ENCODE results near the gene ABCC12. TPM values are rescaled to one million over a fixed set of nuclear protein-coding genes. Genes with fewer than 3 reads are reported as not detected.
"Not testable (repeated sequence)": the region's sequence is repeated elsewhere in the genome, so short reads cannot be mapped to it uniquely, and the experiment has no call there.

ABCC12 gene
- total and polyA plus RNA-seq, 2 donors (not counting 3 experiments of a cell fraction or from before 2014, with no cell fraction given) = not detected

- FAIRE-seq = no peak
- CTCF ChIA-PET = interaction anchor here (4.7 kb wide), 1 partner anchor 18 kb away, joined by 19 read pairs; no protein-coding TSS in a partner anchor
These were observed 27.3 kb upstream of the ABCC12 start for GRCh38 chr16:48182979-48183537.

GRCh38 chr16:48181746-48182520 is 26.1 kb upstream of the ABCC12 start:
- H3K9ac ChIP-seq (replicated peaks; ENCODE audit: extremely low read depth, insufficient read depth, low read length); intact Hi-C loops (cut with micrococcal nuclease); H3K79me2 ChIP-seq (ENCODE audit: control insufficient read depth, insufficient read depth, low read length); dilution Hi-C loops (cut with MboI; ENCODE audit: extremely low pct_ligation_motif_present, low sequenced_read_pairs); H3K27ac ChIP-seq (ENCODE audit: insufficient read depth, low read depth, low read length); H3K4me3 ChIP-seq (replicated peaks in 1 of 3; ENCODE audit: insufficient read depth in 1 of 3, low read depth in 1 of 3, low read length in 3 of 3); H3K4me1 ChIP-seq (ENCODE audit: control insufficient read depth, extremely low read depth, insufficient read depth, low read length); DNase-seq (ENCODE audit: low read depth, low spot score); H3K9me3 ChIP-seq (replicated peaks; ENCODE audit: control insufficient read depth, insufficient read depth, low read length); H3K36me3 ChIP-seq (ENCODE audit: control insufficient read depth in 2 of 2, extremely low read depth in 1 of 2, insufficient read depth in 2 of 2, low read length in 2 of 2); H3K4me2 ChIP-seq (ENCODE audit: insufficient read depth, low read length); BruUV-seq (replicated peaks); H2AFZ ChIP-seq (ENCODE audit: low read depth, low read length); H3K27me3 ChIP-seq (ENCODE audit: control insufficient read depth in 2 of 2, insufficient read depth in 2 of 2, low read length in 2 of 2); H3K9me1 ChIP-seq (replicated peaks; ENCODE audit: control insufficient read depth, extremely low read depth, insufficient read depth, low read length); FAIRE-seq; H4K20me1 ChIP-seq (replicated peaks; ENCODE audit: control insufficient read depth, extremely low read depth, insufficient read depth, low read length): not testable (repeated sequence)
- ChIA-PET CTCF (interaction anchor here (4.7 kb wide), 1 partner anchor 17 kb away, joined by 19 read pairs; no protein-coding TSS in a partner anchor), POLR2A (interaction anchor here (0.7 kb wide), 1 partner anchor 17 kb away, joined by 3 read pairs; no protein-coding TSS in a partner anchor)

More at GRCh38 chr16:48182979-48183537, 27.3 kb upstream of the ABCC12 start:
- Histone ChIP-seq H3K4me3 (replicated peaks in 1 of 3; ENCODE audit: insufficient read depth in 1 of 3, low read depth in 1 of 3, low read length in 3 of 3) (no peak overlapping the region), H3K36me3 (ENCODE audit: control insufficient read depth in 2 of 2, extremely low read depth in 1 of 2, insufficient read depth in 2 of 2, low read length in 2 of 2) (no peaks in the 10 kb centered on the region), H3K27me3 (ENCODE audit: control insufficient read depth in 2 of 2, insufficient read depth in 2 of 2, low read length in 2 of 2) (no peaks in the 10 kb centered on the region), H3K4me1 (ENCODE audit: control insufficient read depth, extremely low read depth, insufficient read depth, low read length) (no peaks in the 10 kb centered on the region), H3K9me1 (replicated peaks; ENCODE audit: control insufficient read depth, extremely low read depth, insufficient read depth, low read length) (no peaks in the 10 kb centered on the region), H3K4me2 (ENCODE audit: insufficient read depth, low read length) (no peak overlapping the region), H3K27ac (ENCODE audit: insufficient read depth, low read depth, low read length) (no peak overlapping the region), H4K20me1 (replicated peaks; ENCODE audit: control insufficient read depth, extremely low read depth, insufficient read depth, low read length) (no peaks in the 10 kb centered on the region), H3K9me3 (replicated peaks; ENCODE audit: control insufficient read depth, insufficient read depth, low read length) (no peaks in the 10 kb centered on the region), H3K79me2 (ENCODE audit: control insufficient read depth, insufficient read depth, low read length) (no peaks in the 10 kb centered on the region), H3K9ac (replicated peaks; ENCODE audit: extremely low read depth, insufficient read depth, low read length) (no peak overlapping the region), H2AFZ (ENCODE audit: low read depth, low read length) (no peak overlapping the region)
- no peak for TF ChIP-seq JUN (IDR thresholded peaks at IDR 0.05; ENCODE audit: borderline replicate concordance, insufficient read depth, insufficient read length, low read depth)
- no peak for TF ChIP-seq GATA2 (IDR thresholded peaks at IDR 0.05; ENCODE audit: insufficient read depth, insufficient read length, low read depth, low read length)
- TF ChIP-seq POLR2AphosphoS5 (IDR thresholded peaks at IDR 0.05; ENCODE audit: insufficient read depth, low read depth, low read length) = no peak
- no peak for TF ChIP-seq POLR2A (IDR thresholded peaks at IDR 0.05; ENCODE audit: low read depth, low read length)
- TF ChIP-seq, protein P1, sequence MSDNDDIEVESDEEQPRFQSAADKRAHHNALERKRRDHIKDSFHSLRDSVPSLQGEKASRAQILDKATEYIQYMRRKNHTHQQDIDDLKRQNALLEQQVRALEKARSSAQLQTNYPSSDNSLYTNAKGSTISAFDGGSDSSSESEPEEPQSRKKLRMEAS (IDR thresholded peaks at IDR 0.05; ENCODE audit: insufficient read depth, insufficient read length) = no peak
- TF ChIP-seq MYC (IDR thresholded peaks at IDR 0.05; ENCODE audit: low read depth, low read length) = no peak
- no peak for TF ChIP-seq FOS (IDR thresholded peaks at IDR 0.05; ENCODE audit: borderline replicate concordance, insufficient read depth, low read length)
- no peak for TF ChIP-seq CTCF (IDR thresholded peaks at IDR 0.05; ENCODE audit: extremely low read depth in 1 of 2, insufficient read depth in 1 of 2, low read depth in 1 of 2, low read length in 2 of 2)
- no peak for TF ChIP-seq EZH2 (IDR thresholded peaks at IDR 0.05; ENCODE audit: borderline replicate concordance, low read depth, low read length, severe bottlenecking)
- intact Hi-C loops (cut with micrococcal nuclease) (no loop called here), dilution Hi-C loops (cut with MboI; ENCODE audit: extremely low pct_ligation_motif_present, low sequenced_read_pairs) (no loop called here)
- POLR2A ChIA-PET = no interaction called here
- no TSS peak for BruUV-seq (replicated peaks)
- no peak for DNase-seq (ENCODE audit: low read depth, low spot score)

All from endothelial cell of umbilical vein (primary cell).